ENCODE measurements around the gene IL17RB.

The IL17RB gene

GRCh38 chr3:53808496-53808895, 37.9 kb upstream of the IL17RB start:
- TF ChIP-seq, protein P1, sequence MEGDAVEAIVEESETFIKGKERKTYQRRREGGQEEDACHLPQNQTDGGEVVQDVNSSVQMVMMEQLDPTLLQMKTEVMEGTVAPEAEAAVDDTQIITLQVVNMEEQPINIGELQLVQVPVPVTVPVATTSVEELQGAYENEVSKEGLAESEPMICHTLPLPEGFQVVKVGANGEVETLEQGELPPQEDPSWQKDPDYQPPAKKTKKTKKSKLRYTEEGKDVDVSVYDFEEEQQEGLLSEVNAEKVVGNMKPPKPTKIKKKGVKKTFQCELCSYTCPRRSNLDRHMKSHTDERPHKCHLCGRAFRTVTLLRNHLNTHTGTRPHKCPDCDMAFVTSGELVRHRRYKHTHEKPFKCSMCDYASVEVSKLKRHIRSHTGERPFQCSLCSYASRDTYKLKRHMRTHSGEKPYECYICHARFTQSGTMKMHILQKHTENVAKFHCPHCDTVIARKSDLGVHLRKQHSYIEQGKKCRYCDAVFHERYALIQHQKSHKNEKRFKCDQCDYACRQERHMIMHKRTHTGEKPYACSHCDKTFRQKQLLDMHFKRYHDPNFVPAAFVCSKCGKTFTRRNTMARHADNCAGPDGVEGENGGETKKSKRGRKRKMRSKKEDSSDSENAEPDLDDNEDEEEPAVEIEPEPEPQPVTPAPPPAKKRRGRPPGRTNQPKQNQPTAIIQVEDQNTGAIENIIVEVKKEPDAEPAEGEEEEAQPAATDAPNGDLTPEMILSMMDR (IDR thresholded peaks at IDR 0.05; ENCODE audit: low read depth, low read length) = no peak
- DNase-seq (ENCODE audit: extremely low read depth, low read depth) = no peak

DNA sequence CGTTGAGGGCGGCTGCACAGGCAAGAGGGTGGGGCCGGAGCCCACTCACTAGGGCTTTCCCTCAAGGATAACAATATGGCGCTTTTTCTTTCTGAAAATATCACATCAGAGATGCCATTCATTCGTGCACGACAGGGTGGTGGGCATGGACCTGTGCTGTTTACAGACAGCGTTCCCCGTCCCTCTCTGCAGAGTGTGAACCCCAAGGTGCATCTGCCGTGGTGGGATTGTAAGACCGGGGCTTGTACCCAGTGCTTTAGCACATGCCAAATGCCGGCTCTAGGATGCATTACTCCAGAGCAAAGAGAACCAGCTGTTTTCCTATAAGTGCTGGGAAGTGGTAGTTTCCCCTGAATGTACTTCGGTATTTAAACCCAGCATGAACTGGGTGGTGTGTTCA, 37.1 kb upstream of the IL17RB start:
- no peak for DNase-seq (ENCODE audit: extremely low read depth, low read depth)
- TF ChIP-seq, protein P1 (IDR thresholded peaks at IDR 0.05; ENCODE audit: low read depth, low read length) = no peak

- TF ChIP-seq, protein P1 (IDR thresholded peaks at IDR 0.05; ENCODE audit: low read depth, low read length) = no peak
- no peak for DNase-seq (ENCODE audit: extremely low read depth, low read depth)
Measured at GRCh38 chr3:53809764-53810400, 36.5 kb upstream of the IL17RB start.

GRCh38 chr3:53811143-53811927, 35.0 kb upstream of the IL17RB start:
- DNase-seq (ENCODE audit: extremely low read depth, low read depth) = no peak
- TF ChIP-seq, protein P1 (IDR thresholded peaks at IDR 0.05; ENCODE audit: low read depth, low read length) = no peak

GRCh38 chr3:53812434-53812833, 33.9 kb upstream of the IL17RB start:
- DNase-seq (ENCODE audit: extremely low read depth, low read depth) = no peak
- TF ChIP-seq, protein P1 (IDR thresholded peaks at IDR 0.05; ENCODE audit: low read depth, low read length) = no peak; the same call in 1 of the 2 replicates

- no peak for DNase-seq (ENCODE audit: extremely low read depth, low read depth)
- TF ChIP-seq, protein P1 (IDR thresholded peaks at IDR 0.05; ENCODE audit: low read depth, low read length) = no peak
Measured at GRCh38 chr3:53813229-53813628, 33.1 kb upstream of the IL17RB start.

- no peak for DNase-seq (ENCODE audit: extremely low read depth, low read depth)
- TF ChIP-seq, protein P1 (IDR thresholded peaks at IDR 0.05; ENCODE audit: low read depth, low read length) = no peak
Measured at GRCh38 chr3:53813876-53814275, 32.5 kb upstream of the IL17RB start.
